ENCODE data around the gene TRAPPC2.
A peak's percentile ranks its signal among the peaks of the same experiment; 100 is the strongest.

TRAPPC2 gene

DNA sequence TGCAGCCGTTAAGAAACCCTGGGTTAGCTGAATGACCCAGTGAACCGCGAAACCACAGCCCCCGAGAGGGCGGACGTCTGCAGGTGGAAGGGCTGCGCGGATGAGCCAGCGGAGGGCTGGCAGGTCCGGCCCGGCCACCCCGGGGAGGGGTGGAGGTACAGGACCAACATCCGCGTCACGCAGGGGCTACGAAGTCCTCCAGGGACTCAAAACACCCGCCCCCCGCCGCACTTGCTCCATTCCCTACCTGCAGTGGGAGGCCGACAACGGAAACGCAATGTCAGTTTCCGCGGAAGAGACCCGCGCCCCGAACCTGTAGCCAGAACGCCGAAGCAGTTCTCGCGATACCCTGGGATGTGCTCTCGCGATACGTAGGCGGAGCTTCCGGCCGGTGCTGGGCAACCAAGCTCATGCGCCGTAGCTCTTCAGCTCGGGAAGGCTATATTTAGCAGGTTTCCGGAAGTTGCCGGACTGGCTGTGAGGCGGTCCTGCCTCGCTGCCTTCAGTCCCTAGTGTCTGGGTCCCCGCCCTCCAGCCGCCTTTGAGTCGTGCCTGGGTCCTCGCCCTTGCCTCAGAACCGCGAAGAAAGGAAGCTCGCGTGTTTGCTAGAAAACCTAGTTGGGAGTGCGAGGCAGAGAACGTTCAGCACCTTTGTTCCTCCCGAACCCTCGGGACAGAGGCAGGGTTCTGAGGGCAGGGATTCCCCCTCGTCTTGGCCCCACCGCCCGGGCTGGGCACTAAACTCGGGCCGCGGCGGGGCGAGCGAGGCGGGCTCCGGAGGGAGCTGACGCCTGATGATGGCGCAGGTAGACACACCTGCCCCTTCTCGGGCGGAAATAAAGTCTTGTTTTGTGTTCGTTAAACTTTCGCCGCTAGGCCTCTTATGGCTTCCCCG is at the start of gene TRAPPC2, which contains the start of gene OFD1:
Gene TRAPPC2, minus strand, starts transcription at position 343 of the 895 bp plus-strand sequence. CDS start 14,657 bp downstream, outside the sequence.
Gene OFD1, plus strand, starts transcription at position 471 of the 895 bp plus-strand sequence. Its CDS starts 324 bp downstream, at position 795.
- peak; percentile 83 for DNase-seq (ENCODE audit: low spot score)
- TF ChIP-seq, protein P1, sequence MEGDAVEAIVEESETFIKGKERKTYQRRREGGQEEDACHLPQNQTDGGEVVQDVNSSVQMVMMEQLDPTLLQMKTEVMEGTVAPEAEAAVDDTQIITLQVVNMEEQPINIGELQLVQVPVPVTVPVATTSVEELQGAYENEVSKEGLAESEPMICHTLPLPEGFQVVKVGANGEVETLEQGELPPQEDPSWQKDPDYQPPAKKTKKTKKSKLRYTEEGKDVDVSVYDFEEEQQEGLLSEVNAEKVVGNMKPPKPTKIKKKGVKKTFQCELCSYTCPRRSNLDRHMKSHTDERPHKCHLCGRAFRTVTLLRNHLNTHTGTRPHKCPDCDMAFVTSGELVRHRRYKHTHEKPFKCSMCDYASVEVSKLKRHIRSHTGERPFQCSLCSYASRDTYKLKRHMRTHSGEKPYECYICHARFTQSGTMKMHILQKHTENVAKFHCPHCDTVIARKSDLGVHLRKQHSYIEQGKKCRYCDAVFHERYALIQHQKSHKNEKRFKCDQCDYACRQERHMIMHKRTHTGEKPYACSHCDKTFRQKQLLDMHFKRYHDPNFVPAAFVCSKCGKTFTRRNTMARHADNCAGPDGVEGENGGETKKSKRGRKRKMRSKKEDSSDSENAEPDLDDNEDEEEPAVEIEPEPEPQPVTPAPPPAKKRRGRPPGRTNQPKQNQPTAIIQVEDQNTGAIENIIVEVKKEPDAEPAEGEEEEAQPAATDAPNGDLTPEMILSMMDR (IDR thresholded peaks at IDR 0.05; ENCODE audit: extremely low read depth, missing control alignments): no peak

DNA sequence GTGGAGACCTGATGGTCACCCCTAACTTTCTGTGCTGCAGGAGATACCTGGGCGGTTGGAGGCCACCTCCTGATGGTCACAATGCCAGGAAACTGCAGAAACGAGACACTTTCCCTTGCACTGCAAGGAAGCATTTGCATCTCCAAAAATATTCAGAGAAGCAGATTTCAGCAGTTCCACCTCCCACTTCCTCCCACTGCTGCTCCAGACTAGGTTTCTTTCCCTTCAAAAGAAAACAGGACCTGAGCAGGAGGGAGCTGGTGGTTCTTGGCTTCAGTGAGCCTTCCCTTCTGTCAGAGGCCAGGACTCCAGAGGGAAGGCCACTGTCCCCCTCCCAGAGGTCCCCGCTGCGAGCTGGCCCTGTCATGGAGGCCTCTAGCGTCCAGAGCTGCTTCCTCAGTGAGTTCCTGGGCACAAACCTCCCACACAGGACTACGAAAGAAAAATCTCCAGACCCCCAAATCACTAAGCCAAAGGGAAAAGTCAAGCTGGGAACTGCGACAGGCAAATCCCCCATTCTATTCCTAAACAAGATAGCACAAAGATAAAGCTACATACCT is 46.5 kb upstream of the TRAPPC2 start:
- DNase-seq (ENCODE audit: low spot score): no peak
- TF ChIP-seq, protein P1 (IDR thresholded peaks at IDR 0.05; ENCODE audit: extremely low read depth, missing control alignments): no peak

DNA sequence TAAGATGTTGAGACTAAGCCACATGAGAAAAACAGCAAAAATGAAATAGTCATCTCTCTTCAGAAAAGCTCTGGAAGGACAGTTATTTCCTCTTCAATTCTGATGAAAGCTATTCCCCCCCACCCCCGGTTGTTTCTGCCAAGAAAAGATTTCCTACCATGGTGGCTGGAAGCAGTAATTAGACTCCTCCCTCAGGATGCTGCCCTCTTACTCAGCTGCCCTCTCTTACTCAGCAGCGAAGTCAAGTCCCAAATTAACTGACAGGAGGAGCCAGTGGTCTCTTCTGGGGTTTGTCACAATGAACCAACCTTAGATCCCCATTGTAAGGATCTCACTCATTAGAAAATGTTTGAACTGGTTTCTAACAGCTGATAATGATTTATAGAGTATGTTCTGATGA is 44.5 kb upstream of the TRAPPC2 start:
- DNase-seq (ENCODE audit: low spot score): no peak
- TF ChIP-seq, protein P1 (IDR thresholded peaks at IDR 0.05; ENCODE audit: extremely low read depth, missing control alignments): no peak

DNA sequence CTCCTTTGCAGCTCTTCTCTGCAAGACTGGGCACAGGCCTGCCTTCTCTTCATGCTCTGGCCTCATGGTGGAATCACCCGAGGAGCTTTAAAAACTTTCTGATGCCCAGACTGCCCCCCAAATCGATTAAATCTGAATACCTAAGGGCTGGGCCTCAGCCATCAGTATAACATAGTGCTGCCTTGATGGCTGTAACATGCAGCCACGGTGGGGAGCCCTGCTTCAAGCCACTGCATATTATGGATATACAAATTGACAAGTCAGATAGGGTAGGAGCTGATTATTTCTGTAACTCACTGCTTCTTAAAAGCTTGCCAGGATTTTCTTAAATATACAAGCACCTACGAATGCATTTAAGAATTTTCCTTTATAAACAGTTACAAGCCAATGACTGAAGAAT is 42.0 kb upstream of the TRAPPC2 start:
- TF ChIP-seq, protein P1 (IDR thresholded peaks at IDR 0.05; ENCODE audit: extremely low read depth, missing control alignments): no peak
- DNase-seq (ENCODE audit: low spot score): no peak

DNA sequence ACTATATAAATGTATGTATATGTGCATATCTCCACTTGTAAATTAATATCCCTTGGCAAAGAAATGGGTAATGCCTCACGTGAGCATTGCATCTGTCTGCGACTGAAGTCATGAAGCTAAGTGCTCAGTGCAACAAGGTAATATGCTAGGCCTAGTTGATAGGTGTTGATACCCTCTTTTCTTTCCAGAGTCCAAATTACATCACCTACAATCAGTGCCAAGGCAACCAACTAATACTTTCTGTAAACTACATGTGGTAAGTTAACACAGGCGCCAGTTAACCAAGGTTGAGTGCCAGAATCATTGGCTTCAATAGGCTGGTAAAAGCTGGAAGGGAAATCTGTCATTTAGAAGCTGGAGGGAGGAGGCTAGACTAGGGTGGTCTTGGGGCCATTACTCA is 41.4 kb upstream of the TRAPPC2 start:
- TF ChIP-seq, protein P1 (IDR thresholded peaks at IDR 0.05; ENCODE audit: extremely low read depth, missing control alignments): no peak
- DNase-seq (ENCODE audit: low spot score): no peak

DNA sequence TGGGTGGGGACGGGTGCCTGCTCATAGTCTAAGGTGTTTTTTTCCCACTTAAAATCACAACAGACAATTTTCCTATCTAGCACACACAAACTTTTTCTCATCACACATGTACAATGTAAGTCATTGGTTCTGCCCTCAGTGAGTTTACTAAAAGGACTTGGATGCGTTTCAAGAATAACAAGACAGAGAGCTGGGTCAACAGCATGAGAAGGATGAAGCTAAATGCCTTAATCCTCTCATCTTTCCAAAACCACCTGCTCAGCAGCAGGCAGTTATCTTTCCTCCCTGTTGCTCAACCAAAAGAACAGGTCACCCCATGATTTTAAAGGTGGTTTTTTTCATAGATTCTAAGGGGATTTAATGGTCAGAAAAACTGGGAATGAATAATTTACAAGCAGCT is 40.3 kb upstream of the TRAPPC2 start:
- TF ChIP-seq, protein P1 (IDR thresholded peaks at IDR 0.05; ENCODE audit: extremely low read depth, missing control alignments): no peak
- DNase-seq (ENCODE audit: low spot score): no peak

DNA sequence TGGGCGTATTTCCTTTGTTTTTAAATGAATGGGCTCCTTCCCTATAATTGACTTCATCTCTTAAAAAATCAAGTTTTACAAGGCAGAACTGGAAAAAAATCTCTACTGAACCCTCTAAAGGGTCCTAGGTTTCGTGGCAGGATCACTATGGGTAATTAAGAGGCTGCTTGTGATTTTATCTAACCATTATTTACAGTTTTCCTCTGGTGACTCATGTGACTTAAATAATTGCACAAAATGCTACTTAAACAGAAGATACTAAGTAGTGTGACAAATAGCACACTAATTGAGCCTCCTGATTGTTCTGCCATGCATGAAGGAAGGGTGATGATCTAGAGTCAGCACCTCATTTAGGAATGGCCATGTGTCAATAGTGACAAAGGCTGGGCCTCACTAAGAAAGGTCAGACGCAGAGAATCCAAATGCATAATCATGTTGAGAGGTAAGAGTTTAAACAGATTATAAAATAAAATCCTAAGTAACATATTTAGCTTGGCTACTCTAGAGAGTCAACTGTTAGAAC is 35.7 kb upstream of the TRAPPC2 start:
- TF ChIP-seq, protein P1 (IDR thresholded peaks at IDR 0.05; ENCODE audit: extremely low read depth, missing control alignments): no peak
- DNase-seq (ENCODE audit: low spot score): no peak
